Upper lobe of left lung (tissue), 4 donors: ENCODE measurements around the gene FAM162A.

Experiments used
- CTCF ChIP-seq, 6 experiments: fragments of 450-650 bp in 4 of 6; fragments of 200-600 bp in 2 of 6; sonication (generic) in 2 of 6; IDR thresholded peaks; one replicate each; pipeline ENCODE4 v1.5.1; 2016 to 2019; ENCODE audit warnings: antibody characterized with exemption in 6 of 6
- POLR2A ChIP-seq, 4 donors: fragments of 450-650 bp; IDR thresholded peaks; one replicate each; pipeline ENCODE4 v1.5.1; 2016 to 2017; ENCODE audit warnings: antibody characterized with exemption in 4 of 4, mild to moderate bottlenecking in 2 of 4
- POLR2AphosphoS5 ChIP-seq, 2 donors: sonication (generic); formaldehyde crosslinking; IDR thresholded peaks; one replicate each; pipeline ENCODE4 v1.5.1; 2017; ENCODE audit warnings: antibody characterized with exemption in 2 of 2

GRCh38 chr3:122410111-122410510 is 26.1 kb downstream of the FAM162A start:
- TF ChIP-seq CTCF (IDR thresholded peaks at IDR 0.05) (no peak), POLR2A (IDR thresholded peaks at IDR 0.05) (no peak), POLR2AphosphoS5 (IDR thresholded peaks at IDR 0.05) (no peak)
